Osteoblast (primary cell): ENCODE results near the gene TMEM247. TPM values are rescaled to one million over a fixed set of nuclear protein-coding genes. Genes with fewer than 3 reads are reported as not detected.
"Not testable (repeated sequence)": the region's sequence is repeated elsewhere in the genome, so short reads cannot be mapped to it uniquely, and the experiment has no call there.

Source experiments
- DNase-seq: peaks from one replicate; pipeline ENCODE4 v3.0.0; 2011; ENCODE audit warnings: low spot score, mixed read lengths; ENCODE audit not compliant: insufficient read length; ENCODE audit errors: missing footprints
- H2AFZ ChIP-seq: 2 replicates; pipeline ENCODE4 v1.6.0; 2011; ENCODE audit warnings: mild to moderate bottlenecking, low read length
- H3K27ac ChIP-seq: 2 replicates; pipeline ENCODE4 v1.5.1; 2011; ENCODE audit warnings: mild to moderate bottlenecking, low read depth, low read length, moderate library complexity
- H3K27me3 ChIP-seq: 2 replicates; pipeline ENCODE4 v1.6.0; 2012; ENCODE audit warnings: mild to moderate bottlenecking, control low read depth, inconsistent platforms, low read length, moderate library complexity; ENCODE audit not compliant: insufficient read depth
- H3K36me3 ChIP-seq: 2 replicates; pipeline ENCODE4 v1.5.1; 2011; ENCODE audit warnings: mild to moderate bottlenecking, low read length, control low read depth, moderate library complexity; ENCODE audit not compliant: insufficient read depth
- H3K4me1 ChIP-seq: 2 replicates; pipeline ENCODE4 v1.5.1; 2011; ENCODE audit warnings: mild to moderate bottlenecking, low read length, control low read depth, moderate library complexity; ENCODE audit not compliant: insufficient read depth
- H3K4me2 ChIP-seq: 2 replicates; pipeline ENCODE4 v1.6.0; 2011; ENCODE audit warnings: mild to moderate bottlenecking, low read length; ENCODE audit not compliant: insufficient read depth
- H3K4me3 ChIP-seq: fragments of 200-600 bp; sonication (generic); 3 replicates; pipeline ENCODE4 v1.5.1; 2012; ENCODE audit warnings: mild to moderate bottlenecking, low read length, inconsistent platforms; ENCODE audit not compliant: insufficient read depth
- H3K79me2 ChIP-seq: 2 replicates; pipeline ENCODE4 v1.6.0; 2012; ENCODE audit warnings: mild to moderate bottlenecking, low read length, control low read depth, inconsistent platforms; ENCODE audit not compliant: insufficient read depth
- H3K9me3 ChIP-seq: 2 replicates; pipeline ENCODE4 v1.5.1; 2011; ENCODE audit warnings: low read depth, low read length, control low read depth
- H4K20me1 ChIP-seq: 2 replicates; pipeline ENCODE4 v1.6.0; 2012; ENCODE audit warnings: mild to moderate bottlenecking, low read length, control low read depth; ENCODE audit not compliant: insufficient read depth
- CTCF ChIP-seq: IDR thresholded peaks from 2 replicates; pipeline ENCODE4 v1.5.1; 2011; ENCODE audit warnings: mild to moderate bottlenecking, low read depth, low read length, moderate library complexity; ENCODE audit errors: extremely low read depth
- total RNA-seq: library from RNA; depleted of rRNA; stranded (reverse); fragments of >200 nt; gene quantifications from 2 replicates; pipeline ENCODE4 v1.2.3, GENCODE V29; 2012

Gene TMEM247
- total RNA-seq, 1 donor, result not detected

- H2AFZ ChIP-seq, result no peak overlapping the region
- no peak overlapping the region for H3K27ac ChIP-seq
- DNase-seq, result no peak
- no peaks in the 10 kb centered on the region for H3K36me3 ChIP-seq
- no peaks in the 10 kb centered on the region for H3K79me2 ChIP-seq
- H3K4me2 ChIP-seq, result no peak overlapping the region
- no peak for TF ChIP-seq CTCF
- no peaks in the 10 kb centered on the region for H3K27me3 ChIP-seq
- peaks cover 2% of the 10 kb centered on the region for H3K4me1 ChIP-seq
- no peak overlapping the region for H3K4me3 ChIP-seq
- H4K20me1 ChIP-seq, result no peaks in the 10 kb centered on the region
- H3K9me3 ChIP-seq, result peaks cover 3% of the 10 kb centered on the region
Measured at GRCh38 chr2:46518861-46519260, 39.5 kb downstream of the TMEM247 start.

- Histone ChIP-seq H3K4me3 (no peak overlapping the region), H4K20me1 (no peaks in the 10 kb centered on the region), H3K79me2 (no peaks in the 10 kb centered on the region), H3K27me3 (no peaks in the 10 kb centered on the region), H3K27ac (no peak overlapping the region), H3K36me3 (no peaks in the 10 kb centered on the region), H2AFZ (no peak overlapping the region), H3K9me3 (peaks cover 3% of the 10 kb centered on the region), H3K4me1 (peaks cover 2% of the 10 kb centered on the region), H3K4me2 (no peak overlapping the region)
- no peak for TF ChIP-seq CTCF
- no peak for DNase-seq
Measured at GRCh38 chr2:46519265-46519664, 39.9 kb downstream of the TMEM247 start.

- H2AFZ ChIP-seq, result no peak overlapping the region
- no peak for TF ChIP-seq CTCF
- no peak overlapping the region for H3K27ac ChIP-seq
- no peak overlapping the region for H3K4me3 ChIP-seq
- peaks cover 2% of the 10 kb centered on the region for H3K4me1 ChIP-seq
- no peaks in the 10 kb centered on the region for H3K27me3 ChIP-seq
- no peak overlapping the region for H3K4me2 ChIP-seq
- DNase-seq, result no peak
- no peaks in the 10 kb centered on the region for H4K20me1 ChIP-seq
- H3K36me3 ChIP-seq, result no peaks in the 10 kb centered on the region
- no peaks in the 10 kb centered on the region for H3K9me3 ChIP-seq
- no peaks in the 10 kb centered on the region for H3K79me2 ChIP-seq
Measured at GRCh38 chr2:46520130-46520711, 40.9 kb downstream of the TMEM247 start.

GRCh38 chr2:46521215-46521683, 41.9 kb downstream of the TMEM247 start:
- Histone ChIP-seq H2AFZ (peak overlapping the region; percentile 45), H4K20me1 (no peaks in the 10 kb centered on the region), H3K79me2 (no peaks in the 10 kb centered on the region), H3K9me3 (no peaks in the 10 kb centered on the region), H3K4me2 (peak overlapping the region; percentile 1), H3K4me1 (peaks cover 2% of the 10 kb centered on the region), H3K27me3 (no peaks in the 10 kb centered on the region), H3K27ac (no peak overlapping the region), H3K36me3 (no peaks in the 10 kb centered on the region), H3K4me3 (no peak overlapping the region)
- peak; percentile 49 for DNase-seq
- no peak for TF ChIP-seq CTCF

GRCh38 chr2:46522385-46522784, 43.0 kb downstream of the TMEM247 start:
- H3K9me3 ChIP-seq, H3K4me2 ChIP-seq, H3K79me2 ChIP-seq, H3K36me3 ChIP-seq, H3K27me3 ChIP-seq, H4K20me1 ChIP-seq, H2AFZ ChIP-seq, DNase-seq, H3K4me3 ChIP-seq, H3K4me1 ChIP-seq, H3K27ac ChIP-seq: not testable (repeated sequence)
